B cell (primary cell): ENCODE data around the gene YIPF2. TPM values are rescaled to one million over a fixed set of nuclear protein-coding genes. Genes with fewer than 3 reads are reported as not detected.
A peak's percentile ranks its signal among the peaks of the same experiment; 100 is the strongest.

ENCODE experiments used
- ATAC-seq: fragments of 200-7000 bp; cut with Tn5 transposase; one replicate; pipeline ENCODE4 v1.10.0; 2021; ENCODE audit warnings: low read depth, mild to moderate bottlenecking, moderate number of reproducible peaks, moderate library complexity
- CTCF ChIA-PET: fragments of 350-600 bp; sonication (Branson Sonifier 250); formaldehyde crosslinking; loops from one replicate; lab custom pipeline; 2021; ENCODE audit warnings: antibody characterized with exemption, inconsistent platforms; lab: Charles Lee
- POLR2A ChIA-PET: fragments of 350-600 bp; sonication (Branson Sonifier 250); formaldehyde crosslinking; loops from one replicate; lab custom pipeline; 2021; ENCODE audit warnings: antibody characterized with exemption; lab: Charles Lee
- DNase-seq: peaks from one replicate; pipeline ENCODE4 v3.0.0; 2013
- H2AFZ ChIP-seq: 2 replicates; pipeline ENCODE4 v1.6.1; 2012; ENCODE audit warnings: mild to moderate bottlenecking, low read depth, low read length; ENCODE audit not compliant: insufficient read depth, poor library complexity, severe bottlenecking
- H3K27ac ChIP-seq, 2 donors: 1 replicate in 1 of 2; 2 replicates in 1 of 2; pipeline ENCODE4 v1.5.1; 2012 to 2013; ENCODE audit warnings: low read length in 2 of 2, mild to moderate bottlenecking in 2 of 2, moderate library complexity in 1 of 2
- H3K27me3 ChIP-seq, 4 experiments: fragments of 200-600 bp in 1 of 4; sonication (generic) in 1 of 4; replicated peaks in 1 of 4; 1 replicate in 2 of 4; 2 replicates in 2 of 4; pipeline versions ENCODE4 v1.6.1 to v1.7.0; 2013 to 2016; ENCODE audit warnings: low read length in 3 of 4, mild to moderate bottlenecking in 2 of 4, mixed read lengths in 1 of 4, moderate library complexity in 1 of 4; ENCODE audit not compliant: insufficient read depth in 4 of 4, control insufficient read depth in 3 of 4; ENCODE audit errors: control extremely low read depth in 1 of 4
- H3K36me3 ChIP-seq, 2 experiments: replicated peaks in 1 of 2; 1 replicate in 1 of 2; 2 replicates in 1 of 2; pipeline versions ENCODE4 v1.6.1 to v1.7.1; 2013; ENCODE audit warnings: low read length in 1 of 2; ENCODE audit not compliant: insufficient read depth in 2 of 2, control insufficient read depth in 1 of 2; ENCODE audit errors: control extremely low read depth in 1 of 2, extremely low read depth in 1 of 2
- H3K4me1 ChIP-seq, 2 donors: fragments of 200-600 bp in 1 of 2; sonication (generic) in 1 of 2; 1 replicate in 1 of 2; 2 replicates in 1 of 2; pipeline versions ENCODE4 v1.5.1 to v1.6.1; 2013 to 2017; ENCODE audit warnings: low read length in 2 of 2; ENCODE audit not compliant: control insufficient read depth in 2 of 2, insufficient read depth in 2 of 2
- H3K4me2 ChIP-seq: replicated peaks from 2 replicates; pipeline ENCODE3; 2012; ENCODE audit warnings: mild to moderate bottlenecking, low read depth, low read length; ENCODE audit not compliant: poor library complexity, severe bottlenecking
- H3K4me3 ChIP-seq, 5 experiments: fragments of 200-600 bp in 1 of 5; sonication (generic) in 1 of 5; 1 replicate in 3 of 5; 2 replicates in 2 of 5; pipeline versions ENCODE4 v1.5.1 to v1.7.0; 2011 to 2016; ENCODE audit warnings: low read length in 4 of 5, mild to moderate bottlenecking in 4 of 5, low read depth in 2 of 5, control low read depth in 1 of 5, moderate library complexity in 1 of 5; ENCODE audit not compliant: insufficient read depth in 1 of 5; ENCODE audit errors: control extremely low read depth in 1 of 5, extremely low read depth in 1 of 5
- H3K79me2 ChIP-seq: fragments of 200-600 bp; sonication (generic); one replicate; pipeline ENCODE4 v1.6.0; 2016; ENCODE audit warnings: low read length; ENCODE audit not compliant: control insufficient read depth, insufficient read depth
- H3K9ac ChIP-seq: fragments of 200-600 bp; sonication (generic); 2 replicates; pipeline ENCODE4 v1.6.1; 2017; ENCODE audit warnings: mild to moderate bottlenecking, low read length, moderate library complexity
- H3K9me3 ChIP-seq, 3 donors: one replicate each; pipeline versions ENCODE4 v1.6.1 to v1.7.1; 2013; ENCODE audit warnings: low read length in 2 of 3; ENCODE audit not compliant: control insufficient read depth in 2 of 3, insufficient read depth in 1 of 3; ENCODE audit errors: control extremely low read depth in 1 of 3
- H4K20me1 ChIP-seq: 2 replicates; pipeline ENCODE4 v1.6.0; 2012; ENCODE audit warnings: mild to moderate bottlenecking, low read length; ENCODE audit not compliant: insufficient read depth, control insufficient read depth, poor library complexity, severe bottlenecking
- H3K27ac Mint-ChIP-seq: one replicate; pipeline ENCODE4 v1.8.0; 2021; ENCODE audit warnings: mixed read lengths
- H3K27me3 Mint-ChIP-seq: one replicate; pipeline ENCODE4 v1.8.0; 2021; ENCODE audit warnings: mixed read lengths
- H3K4me1 Mint-ChIP-seq: one replicate; pipeline ENCODE4 v1.8.0; 2021; ENCODE audit warnings: mixed read lengths
- H3K4me3 Mint-ChIP-seq: one replicate; pipeline ENCODE4 v1.8.0; 2021; ENCODE audit warnings: mixed read lengths
- H3K9me3 Mint-ChIP-seq: one replicate; pipeline ENCODE4 v1.8.0; 2022; ENCODE audit warnings: mixed read lengths; ENCODE audit not compliant: insufficient read depth
- EZH2 ChIP-seq: IDR thresholded peaks from 2 replicates; pipeline ENCODE4 v1.6.1; 2012; ENCODE audit warnings: borderline replicate concordance, low read depth, mild to moderate bottlenecking, moderate library complexity, low read length; ENCODE audit not compliant: insufficient read depth, poor library complexity, severe bottlenecking
- WGBS: methylation state at CpG from one replicate; pipeline ENCODE4 v1.1.5; 2013; ENCODE audit warnings: missing lambda C conversion rate; ENCODE audit not compliant: insufficient coverage; 5-methylcytosine and 5-hydroxymethylcytosine counted together
- intact Hi-C: fragments of 100-400 bp; cut with micrococcal nuclease; formaldehyde crosslinking; loops from one replicate; pipeline ENCODE4 v1.10.0; 2022
- polyA plus RNA-seq: library from polyadenylated mRNA; depleted of rRNA; stranded (reverse); fragments of >200 nt; gene quantifications from 2 replicates; pipeline ENCODE4 v1.2.3, GENCODE V29; 2012
- total RNA-seq, 2 donors: library from RNA; stranded (reverse); fragments of 120-200 nt in 1 of 2; gene quantifications; 1 replicate in 1 of 2; 2 replicates in 1 of 2; pipeline versions ENCODE4 v1.2.3 to v1.2.4, GENCODE V29; 2013 to 2022
- TF ChIP-seq, protein P1 (sequence below): fragments of 200-600 bp; IDR thresholded peaks from one replicate; pipeline ENCODE4 v1.8.0; 2022; ENCODE audit warnings: antibody characterized with exemption, mild to moderate bottlenecking

Gene YIPF2
- total and polyA plus RNA-seq, 2 donors (not counting 1 experiment from before 2014, with no cell fraction given): 19.8 to 34.8 TPM

DNA sequence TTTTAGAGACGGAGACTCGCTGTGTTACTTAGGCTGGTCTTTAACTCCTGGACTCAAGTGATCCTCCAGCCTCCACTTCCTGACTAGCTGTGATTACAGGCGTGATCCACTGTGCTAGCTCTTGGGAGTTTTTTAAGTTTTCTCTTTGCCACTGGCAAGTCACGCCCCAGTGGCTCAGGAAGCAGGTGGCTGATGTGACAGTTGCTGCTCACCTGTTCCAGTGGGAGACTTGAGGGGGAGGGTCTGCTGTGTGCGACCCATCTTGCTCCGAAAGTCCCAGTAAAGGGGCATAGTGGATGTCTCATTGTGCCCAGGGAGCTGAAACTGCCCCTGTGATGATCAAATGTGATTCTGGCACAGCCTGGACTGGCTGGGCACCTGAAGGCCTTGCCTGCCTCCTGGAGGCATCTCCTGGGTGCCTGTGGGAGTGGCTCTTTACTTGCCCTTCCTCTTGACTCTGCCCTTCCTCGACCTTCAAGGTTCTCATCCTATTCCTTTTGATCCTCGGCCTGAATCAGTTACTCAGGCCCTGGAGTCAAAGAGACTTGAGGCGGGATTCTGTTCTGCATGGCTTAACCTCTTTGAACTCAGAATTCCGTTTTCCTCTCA lies 40.2 kb upstream of the YIPF2 start:
- Histone ChIP-seq H4K20me1 (peaks cover 39% of the 10 kb centered on the region), H2AFZ (peak overlapping the region; percentile 36), H3K27me3 (no peaks in the 10 kb centered on the region), H3K4me3 (peak overlapping the region in 2 of 5 experiments; percentile 13 to 38), H3K9ac (peak overlapping the region; percentile 45), H3K27ac (peak overlapping the region; percentile 60 to 64), H3K9me3 (no peaks in the 10 kb centered on the region), H3K36me3 (no peaks in the 10 kb centered on the region), H3K4me2 (peak overlapping the region; percentile 65), H3K79me2 (peaks cover 95% of the 10 kb centered on the region), H3K4me1 (peaks cover 16 to 46% of the 10 kb centered on the region in 2 donors)
- TF ChIP-seq, protein P1, sequence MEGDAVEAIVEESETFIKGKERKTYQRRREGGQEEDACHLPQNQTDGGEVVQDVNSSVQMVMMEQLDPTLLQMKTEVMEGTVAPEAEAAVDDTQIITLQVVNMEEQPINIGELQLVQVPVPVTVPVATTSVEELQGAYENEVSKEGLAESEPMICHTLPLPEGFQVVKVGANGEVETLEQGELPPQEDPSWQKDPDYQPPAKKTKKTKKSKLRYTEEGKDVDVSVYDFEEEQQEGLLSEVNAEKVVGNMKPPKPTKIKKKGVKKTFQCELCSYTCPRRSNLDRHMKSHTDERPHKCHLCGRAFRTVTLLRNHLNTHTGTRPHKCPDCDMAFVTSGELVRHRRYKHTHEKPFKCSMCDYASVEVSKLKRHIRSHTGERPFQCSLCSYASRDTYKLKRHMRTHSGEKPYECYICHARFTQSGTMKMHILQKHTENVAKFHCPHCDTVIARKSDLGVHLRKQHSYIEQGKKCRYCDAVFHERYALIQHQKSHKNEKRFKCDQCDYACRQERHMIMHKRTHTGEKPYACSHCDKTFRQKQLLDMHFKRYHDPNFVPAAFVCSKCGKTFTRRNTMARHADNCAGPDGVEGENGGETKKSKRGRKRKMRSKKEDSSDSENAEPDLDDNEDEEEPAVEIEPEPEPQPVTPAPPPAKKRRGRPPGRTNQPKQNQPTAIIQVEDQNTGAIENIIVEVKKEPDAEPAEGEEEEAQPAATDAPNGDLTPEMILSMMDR: no peak
- TF ChIP-seq EZH2: no peak
- intact Hi-C loops: no loop called here
- CTCF ChIA-PET: interaction anchor here (4.6 kb wide), 1 partner anchor 27 kb away, joined by 23 read pairs; no protein-coding TSS in a partner anchor
- ATAC-seq: peak; percentile 53
- Mint-ChIP-seq H3K4me3 (peak overlapping the region; percentile 67), H3K27ac (peak overlapping the region; percentile 83), H3K9me3 (no peaks in the 10 kb centered on the region), H3K4me1 (peaks cover 43% of the 10 kb centered on the region), H3K27me3 (no peaks in the 10 kb centered on the region)
- DNase-seq: peak; percentile 66
- POLR2A ChIA-PET: interaction anchor here (0.6 kb wide), 1 partner anchor 95 kb away, joined by 4 read pairs; no protein-coding TSS in a partner anchor
- WGBS: under 1% methylated on average over 7 of the region's 10 CpGs

DNA sequence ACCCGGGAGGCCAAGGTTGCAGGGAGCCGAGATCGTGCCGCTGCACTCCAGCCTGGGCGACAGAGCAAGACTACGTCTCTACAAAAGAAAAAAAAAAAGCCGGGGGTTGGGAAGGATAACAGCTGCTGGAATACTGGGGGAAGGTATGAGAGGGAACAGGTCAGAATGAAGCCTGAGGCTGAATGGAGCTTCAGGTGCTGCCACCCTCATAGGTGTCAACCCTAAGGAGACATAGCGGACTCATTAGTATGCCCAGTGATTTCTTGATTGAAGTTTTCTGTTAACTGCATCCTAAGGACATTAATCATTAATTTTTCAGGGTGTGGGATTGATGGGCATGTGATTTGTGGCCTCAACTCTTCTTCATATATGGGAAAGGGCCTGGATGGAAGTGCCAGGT lies 38.4 kb upstream of the YIPF2 start:
- DNase-seq (no peak), ATAC-seq (no peak)
- no peaks in the 10 kb centered on the region for H3K9me3 ChIP-seq
- no peaks in the 10 kb centered on the region for H3K27me3 Mint-ChIP-seq
- POLR2A ChIA-PET: interaction anchor here (0.6 to 0.7 kb wide), 2 partner anchors 195 to 236 kb away, joined by 3 to 5 read pairs; no protein-coding TSS in a partner anchor
- intact Hi-C loops: no loop called here
- H4K20me1 ChIP-seq: peaks cover 44% of the 10 kb centered on the region
- no peak overlapping the region for H3K4me3 ChIP-seq
- H3K4me1 ChIP-seq: peaks cover 26 to 58% of the 10 kb centered on the region in 2 donors
- peaks cover 97% of the 10 kb centered on the region for H3K79me2 ChIP-seq
- no peak overlapping the region for H3K4me3 Mint-ChIP-seq
- H3K27me3 ChIP-seq: no peaks in the 10 kb centered on the region
- H3K36me3 ChIP-seq: no peaks in the 10 kb centered on the region
- no peaks in the 10 kb centered on the region for H3K9me3 Mint-ChIP-seq
- no peak overlapping the region for H3K27ac ChIP-seq
- no peak overlapping the region for H3K4me2 ChIP-seq
- no peak overlapping the region for H3K9ac ChIP-seq
- TF ChIP-seq, protein P1: no peak
- TF ChIP-seq EZH2: no peak
- H3K27ac Mint-ChIP-seq: peak overlapping the region; percentile 65
- H2AFZ ChIP-seq: no peak overlapping the region
- CTCF ChIA-PET: interaction anchor here (0.5 to 4.6 kb wide), 4 partner anchors 25 to 1152 kb away, joined by 3 to 23 read pairs (median 3); no protein-coding TSS in a partner anchor
- peaks cover 54% of the 10 kb centered on the region for H3K4me1 Mint-ChIP-seq
- WGBS: 90% methylated on average over 6 of the region's 8 CpGs
